Neural progenitor cell (in vitro differentiated cells): ENCODE results near the gene SLC7A1.

Experiments used
- EZH2 ChIP-seq: fragments of 200-600 bp; sonication (generic); IDR thresholded peaks from 2 replicates; pipeline ENCODE4 v1.6.1; 2017; ENCODE audit warnings: antibody characterized with exemption, mild to moderate bottlenecking, moderate library complexity
- TF ChIP-seq, protein P1 (sequence below): fragments of 200-600 bp; sonication (generic); IDR thresholded peaks from 2 replicates; pipeline ENCODE4 v1.5.1; 2017; ENCODE audit warnings: antibody characterized with exemption, mild to moderate bottlenecking

DNA sequence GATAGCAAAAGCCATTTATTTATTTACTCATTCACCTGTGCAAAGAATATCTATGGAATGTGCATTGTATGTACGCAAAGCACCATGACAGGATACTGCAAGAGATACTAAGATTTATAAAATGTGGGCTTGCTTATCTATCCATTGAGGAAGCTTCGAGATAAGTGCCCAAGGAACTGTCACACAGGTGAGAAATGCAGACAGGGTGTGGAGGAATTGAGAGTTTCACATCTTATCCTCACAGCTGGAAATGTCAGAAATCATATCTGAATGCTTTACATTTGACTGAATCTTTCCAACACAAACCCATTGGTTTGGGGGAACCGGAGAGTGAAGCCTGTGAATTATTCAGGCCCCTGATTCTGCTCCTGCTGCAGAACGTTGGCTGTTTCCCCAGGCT is 113.0 kb downstream of the SLC7A1 start:
- TF ChIP-seq, protein P1, sequence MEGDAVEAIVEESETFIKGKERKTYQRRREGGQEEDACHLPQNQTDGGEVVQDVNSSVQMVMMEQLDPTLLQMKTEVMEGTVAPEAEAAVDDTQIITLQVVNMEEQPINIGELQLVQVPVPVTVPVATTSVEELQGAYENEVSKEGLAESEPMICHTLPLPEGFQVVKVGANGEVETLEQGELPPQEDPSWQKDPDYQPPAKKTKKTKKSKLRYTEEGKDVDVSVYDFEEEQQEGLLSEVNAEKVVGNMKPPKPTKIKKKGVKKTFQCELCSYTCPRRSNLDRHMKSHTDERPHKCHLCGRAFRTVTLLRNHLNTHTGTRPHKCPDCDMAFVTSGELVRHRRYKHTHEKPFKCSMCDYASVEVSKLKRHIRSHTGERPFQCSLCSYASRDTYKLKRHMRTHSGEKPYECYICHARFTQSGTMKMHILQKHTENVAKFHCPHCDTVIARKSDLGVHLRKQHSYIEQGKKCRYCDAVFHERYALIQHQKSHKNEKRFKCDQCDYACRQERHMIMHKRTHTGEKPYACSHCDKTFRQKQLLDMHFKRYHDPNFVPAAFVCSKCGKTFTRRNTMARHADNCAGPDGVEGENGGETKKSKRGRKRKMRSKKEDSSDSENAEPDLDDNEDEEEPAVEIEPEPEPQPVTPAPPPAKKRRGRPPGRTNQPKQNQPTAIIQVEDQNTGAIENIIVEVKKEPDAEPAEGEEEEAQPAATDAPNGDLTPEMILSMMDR, result no peak
- TF ChIP-seq EZH2, result no peak
